ENCODE measurements around the gene COL8A2.
A peak's percentile ranks its signal among the peaks of the same experiment; 100 is the strongest.

Gene COL8A2

GRCh38 chr1:36157973-36158826 lies 33.2 kb upstream of the COL8A2 start:
- DNase-seq (ENCODE audit: low read depth in 2 of 2), result no peak

DNA sequence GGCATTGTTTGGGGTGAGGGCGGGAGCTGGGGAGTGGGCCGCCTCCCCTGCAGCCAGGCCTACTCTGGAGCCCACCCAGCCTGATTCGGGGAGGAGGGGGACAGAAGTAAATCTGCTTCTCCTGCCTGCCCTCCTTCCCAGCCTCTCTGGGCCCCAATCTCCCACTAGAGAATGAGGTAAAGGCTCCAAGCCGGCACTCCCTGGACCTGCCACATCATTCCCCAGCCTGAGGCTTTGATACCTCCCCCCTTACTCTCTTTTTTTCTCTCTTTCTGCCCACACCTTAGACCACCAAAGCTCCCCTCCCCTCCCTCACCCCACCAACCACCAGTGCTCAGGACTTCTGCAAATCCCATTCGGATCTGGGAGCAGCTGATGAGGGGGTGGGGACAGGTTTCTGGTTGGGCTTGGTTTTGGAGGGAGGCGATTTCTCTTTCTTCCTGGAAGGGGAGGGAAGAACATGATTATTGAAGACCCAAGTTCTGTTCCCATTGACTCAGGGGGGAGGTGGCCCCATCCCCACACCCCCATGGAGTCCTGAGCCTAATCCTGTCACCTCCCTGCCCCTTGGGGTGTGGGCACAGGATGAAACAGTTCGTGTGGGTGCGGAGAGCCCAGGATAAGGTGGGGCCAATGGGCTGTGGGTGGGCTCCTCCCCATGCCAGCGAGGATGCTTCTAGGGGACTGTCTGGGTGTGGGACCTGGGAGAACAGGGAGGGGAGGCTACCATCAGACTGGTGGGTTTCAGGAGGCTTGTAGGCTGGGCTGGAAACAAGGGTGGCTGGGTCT lies 32.3 kb upstream of the COL8A2 start:
- no peak for DNase-seq (ENCODE audit: low read depth in 2 of 2)

- peak in 1 of 2 donors; percentile 55 for DNase-seq (ENCODE audit: low read depth in 2 of 2)
Measured at GRCh38 chr1:36156329-36157114, 31.5 kb upstream of the COL8A2 start.

- peak; percentile 80 to 83 for DNase-seq (ENCODE audit: low read depth in 2 of 2)
Measured at GRCh38 chr1:36155408-36156328, 30.6 kb upstream of the COL8A2 start, which contains the start of gene MAP7D1. Gene MAP7D1, plus strand, starts transcription at chr1:36156160. Its CDS starts 258 bp downstream, at chr1:36156418.

DNA sequence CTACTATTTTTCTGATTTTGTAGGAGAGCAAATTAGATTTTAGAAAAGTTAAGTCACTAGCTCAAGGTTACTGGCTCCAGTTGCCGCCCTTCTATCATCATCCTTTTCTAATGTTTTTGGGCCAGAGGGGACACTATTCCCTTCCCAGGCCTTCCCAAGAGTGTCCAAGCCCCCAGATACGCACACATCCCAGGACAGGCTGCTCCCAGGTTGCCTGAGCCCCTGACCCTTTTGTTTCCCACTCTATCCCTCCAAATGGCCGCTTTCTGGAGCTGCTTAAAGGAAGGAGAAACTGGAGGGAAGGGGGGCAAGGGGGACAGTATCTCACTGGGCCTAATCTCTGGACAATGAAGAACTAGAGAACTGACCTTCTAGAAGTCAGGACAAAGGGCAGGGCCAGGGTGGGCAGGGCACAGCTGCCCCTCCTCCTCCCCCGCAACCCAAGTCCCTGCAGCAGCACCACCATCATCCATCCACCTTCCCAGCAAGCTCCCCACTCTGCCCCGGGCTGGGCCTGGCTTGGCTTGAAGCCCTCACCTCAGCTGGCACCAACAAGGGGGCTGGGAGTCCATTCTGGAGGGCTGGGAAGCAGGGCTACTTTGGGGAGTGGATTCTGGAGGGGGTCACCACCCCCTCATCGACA lies 29.9 kb upstream of the COL8A2 start:
- no peak for DNase-seq (ENCODE audit: low read depth in 2 of 2)

DNA sequence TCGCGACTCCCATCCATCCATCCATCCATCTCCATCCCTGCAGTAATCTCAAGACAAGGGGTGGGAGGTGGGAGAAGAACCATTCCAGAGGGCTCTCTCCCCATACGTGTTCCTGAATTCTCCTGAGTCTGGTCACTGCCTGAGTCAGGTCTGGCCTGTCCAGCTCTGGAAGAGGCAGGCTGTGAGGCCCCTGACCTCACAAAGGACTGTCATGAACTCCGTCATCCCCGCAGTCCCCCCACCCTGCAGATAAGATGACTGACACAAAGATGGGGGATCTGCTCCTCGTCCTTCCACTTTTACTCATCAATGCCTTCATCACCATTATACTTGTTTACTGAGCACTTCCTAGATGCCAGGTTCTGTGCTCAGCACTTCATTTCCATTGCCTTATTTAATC lies 29.3 kb upstream of the COL8A2 start:
- DNase-seq (ENCODE audit: low read depth in 2 of 2), result no peak

GRCh38 chr1:36153476-36153875 lies 28.5 kb upstream of the COL8A2 start:
- no peak for DNase-seq (ENCODE audit: low read depth in 2 of 2)

DNA sequence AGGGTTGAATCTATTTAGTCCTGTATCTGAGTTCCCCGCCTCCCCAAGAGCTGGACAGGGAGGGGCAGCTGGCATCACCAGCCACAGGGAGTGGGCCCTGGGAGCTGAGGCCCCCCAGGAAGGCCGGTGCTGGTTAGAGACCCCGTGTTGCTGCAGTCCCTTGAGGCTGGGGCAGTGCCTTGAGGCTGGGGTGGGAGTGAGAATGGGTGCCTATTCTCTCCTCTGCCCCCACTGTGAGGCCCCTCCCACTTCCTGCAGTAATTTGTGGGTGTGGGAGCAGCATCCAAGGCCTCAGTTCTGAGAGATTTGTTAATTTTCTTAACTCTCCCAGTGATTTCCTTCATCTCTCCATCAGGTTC lies 26.8 kb upstream of the COL8A2 start:
- DNase-seq (ENCODE audit: low read depth in 2 of 2), result no peak

DNA sequence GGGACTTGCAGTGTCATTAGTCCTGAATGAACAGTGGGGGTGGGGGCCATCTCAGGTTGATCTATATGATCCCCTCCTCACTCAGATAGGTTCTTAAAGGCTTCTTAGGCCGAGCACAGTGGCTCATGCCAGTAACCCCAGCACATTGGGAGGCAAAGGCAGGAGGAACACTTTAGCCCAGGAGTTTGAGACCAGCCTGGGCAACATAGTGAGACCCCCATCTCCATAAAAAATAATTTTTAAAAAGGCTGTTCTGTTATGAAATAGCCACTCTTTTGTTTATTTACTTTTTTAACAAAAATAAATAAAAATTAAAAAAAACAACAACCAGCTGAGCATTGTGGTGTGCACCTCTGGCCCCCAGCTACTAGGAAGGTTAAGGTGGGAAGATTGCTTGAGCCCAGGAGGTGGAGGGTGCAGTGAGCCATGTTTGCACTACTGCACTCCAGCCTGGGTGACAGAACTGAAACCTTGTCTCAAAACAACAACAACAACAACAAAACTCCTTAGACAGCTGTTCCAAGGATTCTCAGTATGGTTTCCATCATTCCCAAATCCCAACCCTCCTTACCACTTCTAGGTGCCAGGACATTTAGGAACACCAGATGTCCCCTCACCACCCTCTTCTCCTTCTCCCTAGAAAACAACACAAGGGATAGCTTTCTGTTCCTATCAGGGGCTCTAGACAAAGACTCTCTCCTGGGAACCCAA lies 26.3 kb upstream of the COL8A2 start:
- DNase-seq (ENCODE audit: low read depth in 2 of 2), result no peak

- peak in 1 of 2 donors; percentile 76 for DNase-seq (ENCODE audit: low read depth in 2 of 2)
Measured at GRCh38 chr1:36150296-36151133, 25.5 kb upstream of the COL8A2 start.

- no peak for DNase-seq (ENCODE audit: low read depth in 2 of 2)
Measured at GRCh38 chr1:36149973-36150295, 24.9 kb upstream of the COL8A2 start.

DNA sequence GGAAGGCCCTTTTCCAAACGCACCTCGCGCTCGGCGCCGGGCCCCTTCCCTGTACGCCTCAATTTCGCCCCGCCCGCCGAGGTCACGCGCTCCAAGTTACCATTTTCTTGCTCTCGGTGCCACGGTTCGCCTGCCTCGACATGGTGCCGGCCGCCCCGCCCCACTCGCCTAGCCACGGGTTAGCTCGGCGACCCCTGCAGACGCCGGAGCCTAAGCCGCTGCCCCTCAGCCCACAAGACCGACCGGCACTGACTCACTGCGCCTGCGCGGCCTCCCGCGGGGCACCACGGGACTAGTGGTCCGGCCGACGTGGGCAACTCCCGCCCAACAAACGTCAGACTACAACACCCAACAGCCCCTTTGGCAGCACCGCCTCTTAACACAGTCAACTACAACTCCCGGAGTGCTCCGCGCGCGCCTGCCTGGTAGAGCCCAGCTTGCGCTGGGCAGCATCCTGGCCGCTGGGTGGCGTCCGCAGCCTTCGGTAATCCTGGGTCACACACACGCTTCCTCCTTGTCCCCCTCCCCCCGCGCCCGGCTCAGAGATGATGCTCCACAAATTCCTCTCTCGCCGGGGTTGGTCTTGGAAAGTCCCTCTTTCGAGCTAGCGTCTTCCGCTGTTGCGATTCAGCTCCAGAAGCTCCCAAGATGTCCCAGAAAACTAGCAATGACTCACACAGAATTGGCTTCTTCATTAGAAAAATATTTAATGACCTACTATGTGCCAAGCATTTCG lies 24.4 kb upstream of the COL8A2 start, which contains the start of gene TRAPPC3:
Gene TRAPPC3, minus strand, starts transcription at position 250 of the 736 bp plus-strand sequence. Its CDS starts 108 bp downstream, at position 142.
- DNase-seq (ENCODE audit: low read depth in 2 of 2), result peak; percentile 99 to 100

- DNase-seq (ENCODE audit: low read depth in 2 of 2), result no peak
Measured at GRCh38 chr1:36148821-36149236, 23.8 kb upstream of the COL8A2 start.

- DNase-seq (ENCODE audit: low read depth in 2 of 2), result no peak
Measured at GRCh38 chr1:36144413-36144812, 19.4 kb upstream of the COL8A2 start.

DNA sequence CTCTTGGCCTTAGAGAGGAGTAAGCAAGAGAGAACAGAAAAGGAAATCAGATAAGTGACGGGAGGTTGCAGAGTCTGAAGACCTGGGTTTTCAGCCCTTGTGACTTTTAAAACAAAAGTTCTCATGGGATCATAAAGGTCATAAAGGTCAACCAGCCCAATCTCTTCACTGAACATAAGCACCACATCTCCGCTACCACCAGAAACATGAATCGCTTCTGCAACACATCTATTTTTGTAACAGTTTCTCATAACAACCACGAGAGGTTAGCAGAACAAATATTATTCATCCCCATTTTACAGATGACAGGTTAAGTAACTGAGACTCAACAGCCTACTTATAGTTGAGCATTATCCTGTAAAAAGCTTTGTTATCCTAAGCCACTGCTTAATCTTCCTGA lies 18.4 kb upstream of the COL8A2 start:
- DNase-seq (ENCODE audit: low read depth in 2 of 2), result no peak

GRCh38 chr1:36142121-36142520 lies 17.1 kb upstream of the COL8A2 start:
- no peak for DNase-seq (ENCODE audit: low read depth in 2 of 2)

GRCh38 chr1:36139521-36139920 lies 14.5 kb upstream of the COL8A2 start:
- DNase-seq (ENCODE audit: low read depth in 2 of 2), result no peak

GRCh38 chr1:36137776-36138175 lies 12.8 kb upstream of the COL8A2 start:
- no peak for DNase-seq (ENCODE audit: low read depth in 2 of 2)

Measured in stimulated activated CD4-positive, alpha-beta T cell treated with anti-CD3 and anti-CD28 coated beads, Interleukin-4, amount 100 ng/mL, for 48 hours (primary cell).